Neutrophil (primary cell): ENCODE results near the gene NOC4L.
A peak's percentile ranks its signal among the peaks of the same experiment; 100 is the strongest.

ENCODE experiments used
- H3K27ac ChIP-seq: fragments of 200-600 bp; sonication (generic); 2 replicates; pipeline ENCODE4 v1.5.1; 2016; ENCODE audit warnings: mild to moderate bottlenecking, moderate library complexity
- H3K27me3 ChIP-seq: fragments of 200-600 bp; sonication (generic); 2 replicates; pipeline ENCODE4 v1.6.0; 2016; ENCODE audit warnings: mild to moderate bottlenecking
- H3K36me3 ChIP-seq: fragments of 200-600 bp; sonication (generic); 2 replicates; pipeline ENCODE4 v1.5.1; 2017
- H3K4me1 ChIP-seq, 2 experiments: fragments of 200-600 bp in 1 of 2; sonication (generic) in 1 of 2; 1 replicate in 1 of 2; 2 replicates in 1 of 2; pipeline versions ENCODE4 v1.5.1 to v1.6.1; 2013 to 2016; ENCODE audit warnings: low read depth in 1 of 2, low read length in 1 of 2, mild to moderate bottlenecking in 1 of 2, moderate library complexity in 1 of 2; ENCODE audit not compliant: control insufficient read depth in 1 of 2, insufficient read depth in 1 of 2
- H3K4me3 ChIP-seq, 2 experiments: fragments of 200-600 bp in 1 of 2; sonication (generic) in 1 of 2; 1 replicate in 1 of 2; 2 replicates in 1 of 2; pipeline ENCODE4 v1.5.1; 2013 to 2016; ENCODE audit warnings: low read depth in 1 of 2, low read length in 1 of 2, mild to moderate bottlenecking in 1 of 2, moderate library complexity in 1 of 2
- H3K9me3 ChIP-seq: fragments of 200-600 bp; sonication (generic); 2 replicates; pipeline ENCODE4 v1.5.1; 2016
- CTCF ChIP-seq: fragments of 200-600 bp; sonication (generic); IDR thresholded peaks from 2 replicates; pipeline ENCODE4 v1.5.1; 2016; ENCODE audit warnings: antibody characterized with exemption

NOC4L gene

GRCh38 chr12:132161796-132162507 is 17.7 kb downstream of the NOC4L start:
- H3K36me3 ChIP-seq, result no peaks in the 10 kb centered on the region
- peak overlapping the region; percentile 56 for H3K27ac ChIP-seq
- TF ChIP-seq CTCF, result no peak

GRCh38 chr12:132162508-132163031 is 18.3 kb downstream of the NOC4L start:
- no peak for TF ChIP-seq CTCF
- Histone ChIP-seq H3K4me3 (peak overlapping the region; percentile 5 to 49), H3K36me3 (no peaks in the 10 kb centered on the region), H3K9me3 (no peaks in the 10 kb centered on the region), H3K4me1 (peaks cover 13 to 18% of the 10 kb centered on the region in 2 experiments), H3K27me3 (peaks cover 15% of the 10 kb centered on the region), H3K27ac (peak overlapping the region; percentile 56)

More at GRCh38 chr12:132161796-132162507, 17.7 kb downstream of the NOC4L start:
- Histone ChIP-seq H3K4me3 (peak overlapping the region; percentile 5 to 49), H3K4me1 (peaks cover 13 to 18% of the 10 kb centered on the region in 2 experiments), H3K27me3 (peaks cover 11% of the 10 kb centered on the region), H3K9me3 (no peaks in the 10 kb centered on the region)

- H3K27me3 ChIP-seq, result peaks cover 16% of the 10 kb centered on the region
- no peak for TF ChIP-seq CTCF
Measured at GRCh38 chr12:132163041-132163910, 19.0 kb downstream of the NOC4L start.

GRCh38 chr12:132163911-132164288 is 19.6 kb downstream of the NOC4L start:
- Histone ChIP-seq H3K4me3 (no peak overlapping the region), H3K27ac (no peak overlapping the region), H3K4me1 (peaks cover 13 to 18% of the 10 kb centered on the region in 2 experiments), H3K36me3 (no peaks in the 10 kb centered on the region), H3K9me3 (no peaks in the 10 kb centered on the region), H3K27me3 (peaks cover 22% of the 10 kb centered on the region)
- TF ChIP-seq CTCF, result no peak

More at GRCh38 chr12:132163041-132163910, 19.0 kb downstream of the NOC4L start:
- Histone ChIP-seq H3K4me3 (peak overlapping the region; percentile 5 to 49), H3K9me3 (no peaks in the 10 kb centered on the region), H3K36me3 (no peaks in the 10 kb centered on the region), H3K4me1 (peaks cover 13 to 18% of the 10 kb centered on the region in 2 experiments), H3K27ac (peak overlapping the region; percentile 56)

GRCh38 chr12:132164426-132164825 is 20.2 kb downstream of the NOC4L start:
- TF ChIP-seq CTCF, result no peak
- Histone ChIP-seq H3K9me3 (no peaks in the 10 kb centered on the region), H3K4me3 (no peak overlapping the region), H3K27me3 (peaks cover 23% of the 10 kb centered on the region), H3K36me3 (no peaks in the 10 kb centered on the region), H3K4me1 (peaks cover 13 to 18% of the 10 kb centered on the region in 2 experiments), H3K27ac (no peak overlapping the region)
